ENCODE measurements around the gene MYADM. TPM values are rescaled to one million over a fixed set of nuclear protein-coding genes. Genes with fewer than 3 reads are reported as not detected.

The MYADM gene
- total and polyA plus RNA-seq, 2 of the 13 experiments (the other 11 are each of a cell fraction or from before 2014, with no cell fraction given), result 19.9 to 38.1 TPM

- TF ChIP-seq RFXAP (CRISPR knock-in tag; IDR thresholded peaks at IDR 0.05; ENCODE audit: borderline replicate concordance) (no peak), ZSCAN20 (CRISPR knock-in tag; IDR thresholded peaks at IDR 0.05; ENCODE audit: borderline replicate concordance) (no peak), PHF5A (CRISPR knock-in tag; IDR thresholded peaks at IDR 0.05; ENCODE audit: low read depth, unreplicated experiment) (no peak), CSRNP1 (CRISPR knock-in tag; IDR thresholded peaks at IDR 0.05) (no peak), ZNF3 (CRISPR knock-in tag; IDR thresholded peaks at IDR 0.05) (no peak), NFIB (CRISPR knock-in tag; IDR thresholded peaks at IDR 0.05; ENCODE audit: borderline replicate concordance) (no peak), ZFP91 (CRISPR knock-in tag; IDR thresholded peaks at IDR 0.05; ENCODE audit: borderline replicate concordance) (peak; percentile 4; the same call in 1 of the 2 replicates), CEBPZ (IDR thresholded peaks at IDR 0.05; ENCODE audit: low read length) (no peak), BORCS8-MEF2B (CRISPR knock-in tag; IDR thresholded peaks at IDR 0.05) (no peak), ZFP62 (CRISPR knock-in tag; IDR thresholded peaks at IDR 0.05) (no peak), PHF21A (CRISPR knock-in tag; IDR thresholded peaks at IDR 0.05) (no peak), CHD2 (IDR thresholded peaks at IDR 0.05; ENCODE audit: low read depth, low read length) (no peak)
Observed at GRCh38 chr19:53882391-53883050, 14.8 kb downstream of the MYADM start (continued).

Data from HepG2 (cell line).